ENCODE results near the gene KAT6B. TPM values are rescaled to one million over a fixed set of nuclear protein-coding genes. Genes with fewer than 3 reads are reported as not detected.
"Not testable (repeated sequence)": the region's sequence is repeated elsewhere in the genome, so short reads cannot be mapped to it uniquely, and the experiment has no call there.

Gene KAT6B
- total and polyA plus RNA-seq, 2 donors, result 12.2 to 22.1 TPM

- no peaks in the 10 kb centered on the region for H3K36me3 ChIP-seq (ENCODE audit: control insufficient read depth in 2 of 2, insufficient read depth in 2 of 2, low read length in 1 of 2)
- no peak overlapping the region for H3K27ac ChIP-seq (ENCODE audit: low read depth in 1 of 2, low read length in 1 of 2)
- H3K27me3 ChIP-seq (ENCODE audit: control insufficient read depth in 2 of 2, insufficient read depth in 1 of 2, low read length in 1 of 2), result no peaks in the 10 kb centered on the region
- H3K4me1 ChIP-seq (ENCODE audit: control insufficient read depth in 2 of 2, insufficient read depth in 2 of 2, low read length in 2 of 2), result peaks cover 11 to 14% of the 10 kb centered on the region in 2 donors
- no peaks in the 10 kb centered on the region for H3K9me3 ChIP-seq (ENCODE audit: control insufficient read depth in 2 of 2, insufficient read depth in 1 of 2, low read length in 1 of 2)
- WGBS, result 84% methylated on average over 1 of the region's 1 CpG
- H3K4me3 ChIP-seq (ENCODE audit: low read length in 2 of 2), result no peak overlapping the region
- no peak for DNase-seq (ENCODE audit: low read depth in 6 of 9, low spot score in 9 of 9)
Observed at GRCh38 chr10:74883428-74883827, 57.0 kb downstream of the KAT6B start.

- no peak overlapping the region for H3K27ac ChIP-seq (ENCODE audit: low read depth in 1 of 2, low read length in 1 of 2)
- no peak for DNase-seq (ENCODE audit: low read depth in 6 of 9, low spot score in 9 of 9)
- no peak overlapping the region for H3K4me3 ChIP-seq (ENCODE audit: low read length in 2 of 2)
- H3K4me1 ChIP-seq (ENCODE audit: control insufficient read depth in 2 of 2, insufficient read depth in 2 of 2, low read length in 2 of 2), result peaks cover 11 to 18% of the 10 kb centered on the region in 2 donors
- H3K27me3 ChIP-seq (ENCODE audit: control insufficient read depth in 2 of 2, insufficient read depth in 1 of 2, low read length in 1 of 2), result no peaks in the 10 kb centered on the region
- WGBS, result 74% methylated on average over 2 of the region's 2 CpGs
- peaks cover 0 to 4% of the 10 kb centered on the region in 2 donors for H3K36me3 ChIP-seq (ENCODE audit: control insufficient read depth in 2 of 2, insufficient read depth in 2 of 2, low read length in 1 of 2)
- no peaks in the 10 kb centered on the region for H3K9me3 ChIP-seq (ENCODE audit: control insufficient read depth in 2 of 2, insufficient read depth in 1 of 2, low read length in 1 of 2)
Observed at GRCh38 chr10:74887614-74888284, 61.3 kb downstream of the KAT6B start.

GRCh38 chr10:74888962-74889661, 62.7 kb downstream of the KAT6B start:
- peaks cover 11 to 19% of the 10 kb centered on the region in 2 donors for H3K4me1 ChIP-seq (ENCODE audit: control insufficient read depth in 2 of 2, insufficient read depth in 2 of 2, low read length in 2 of 2)
- no peak overlapping the region for H3K27ac ChIP-seq (ENCODE audit: low read depth in 1 of 2, low read length in 1 of 2)
- H3K9me3 ChIP-seq (ENCODE audit: control insufficient read depth in 2 of 2, insufficient read depth in 1 of 2, low read length in 1 of 2), result no peaks in the 10 kb centered on the region
- H3K36me3 ChIP-seq (ENCODE audit: control insufficient read depth in 2 of 2, insufficient read depth in 2 of 2, low read length in 1 of 2), result peaks cover 0 to 5% of the 10 kb centered on the region in 2 donors
- H3K27me3 ChIP-seq (ENCODE audit: control insufficient read depth in 2 of 2, insufficient read depth in 1 of 2, low read length in 1 of 2), result no peaks in the 10 kb centered on the region
- DNase-seq (ENCODE audit: low read depth in 6 of 9, low spot score in 9 of 9), result no peak
- WGBS, result 86% methylated on average over 6 of the region's 6 CpGs
- H3K4me3 ChIP-seq (ENCODE audit: low read length in 2 of 2), result no peak overlapping the region

GRCh38 chr10:74889662-74889998, 63.2 kb downstream of the KAT6B start:
- H3K4me1 ChIP-seq (ENCODE audit: control insufficient read depth in 2 of 2, insufficient read depth in 2 of 2, low read length in 2 of 2), result peaks cover 11 to 19% of the 10 kb centered on the region in 2 donors
- no peak overlapping the region for H3K4me3 ChIP-seq (ENCODE audit: low read length in 2 of 2)
- DNase-seq (ENCODE audit: low read depth in 6 of 9, low spot score in 9 of 9), result no peak
- H3K27me3 ChIP-seq (ENCODE audit: control insufficient read depth in 2 of 2, insufficient read depth in 1 of 2, low read length in 1 of 2), result no peaks in the 10 kb centered on the region
- H3K9me3 ChIP-seq (ENCODE audit: control insufficient read depth in 2 of 2, insufficient read depth in 1 of 2, low read length in 1 of 2), result no peaks in the 10 kb centered on the region
- H3K27ac ChIP-seq (ENCODE audit: low read depth in 1 of 2, low read length in 1 of 2), result no peak overlapping the region
- H3K36me3 ChIP-seq (ENCODE audit: control insufficient read depth in 2 of 2, insufficient read depth in 2 of 2, low read length in 1 of 2), result peaks cover 0 to 5% of the 10 kb centered on the region in 2 donors

- peaks cover 11 to 19% of the 10 kb centered on the region in 2 donors for H3K4me1 ChIP-seq (ENCODE audit: control insufficient read depth in 2 of 2, insufficient read depth in 2 of 2, low read length in 2 of 2)
- no peaks in the 10 kb centered on the region for H3K27me3 ChIP-seq (ENCODE audit: control insufficient read depth in 2 of 2, insufficient read depth in 1 of 2, low read length in 1 of 2)
Observed at GRCh38 chr10:74890460-74890859, 64.1 kb downstream of the KAT6B start.

GRCh38 chr10:74891053-74891452, 64.7 kb downstream of the KAT6B start:
- Histone ChIP-seq H3K27me3 (ENCODE audit: control insufficient read depth in 2 of 2, insufficient read depth in 1 of 2, low read length in 1 of 2) (no peaks in the 10 kb centered on the region), H3K9me3 (ENCODE audit: control insufficient read depth in 2 of 2, insufficient read depth in 1 of 2, low read length in 1 of 2) (no peaks in the 10 kb centered on the region), H3K36me3 (ENCODE audit: control insufficient read depth in 2 of 2, insufficient read depth in 2 of 2, low read length in 1 of 2) (peaks cover 0 to 5% of the 10 kb centered on the region in 2 donors), H3K4me3 (ENCODE audit: low read length in 2 of 2) (no peak overlapping the region), H3K4me1 (ENCODE audit: control insufficient read depth in 2 of 2, insufficient read depth in 2 of 2, low read length in 2 of 2) (peaks cover 8 to 16% of the 10 kb centered on the region in 2 donors), H3K27ac (ENCODE audit: low read depth in 1 of 2, low read length in 1 of 2) (no peak overlapping the region)
- WGBS, result 77% methylated on average over 2 of the region's 2 CpGs
- DNase-seq (ENCODE audit: low read depth in 6 of 9, low spot score in 9 of 9), result no peak

More at GRCh38 chr10:74890460-74890859, 64.1 kb downstream of the KAT6B start:
- no peak overlapping the region for H3K27ac ChIP-seq (ENCODE audit: low read depth in 1 of 2, low read length in 1 of 2)
- no peak for DNase-seq (ENCODE audit: low read depth in 6 of 9, low spot score in 9 of 9)
- 98% methylated on average over 7 of the region's 7 CpGs for WGBS
- no peaks in the 10 kb centered on the region for H3K9me3 ChIP-seq (ENCODE audit: control insufficient read depth in 2 of 2, insufficient read depth in 1 of 2, low read length in 1 of 2)
- H3K36me3 ChIP-seq (ENCODE audit: control insufficient read depth in 2 of 2, insufficient read depth in 2 of 2, low read length in 1 of 2), result peaks cover 0 to 5% of the 10 kb centered on the region in 2 donors
- no peak overlapping the region for H3K4me3 ChIP-seq (ENCODE audit: low read length in 2 of 2)

- 84% methylated on average over 4 of the region's 4 CpGs for WGBS
- Histone ChIP-seq H3K9me3 (ENCODE audit: control insufficient read depth in 2 of 2, insufficient read depth in 1 of 2, low read length in 1 of 2) (no peaks in the 10 kb centered on the region), H3K36me3 (ENCODE audit: control insufficient read depth in 2 of 2, insufficient read depth in 2 of 2, low read length in 1 of 2) (peaks cover 0 to 5% of the 10 kb centered on the region in 2 donors), H3K27ac (ENCODE audit: low read depth in 1 of 2, low read length in 1 of 2) (no peak overlapping the region), H3K4me1 (ENCODE audit: control insufficient read depth in 2 of 2, insufficient read depth in 2 of 2, low read length in 2 of 2) (peaks cover 0 to 8% of the 10 kb centered on the region in 2 donors), H3K4me3 (ENCODE audit: low read length in 2 of 2) (no peak overlapping the region), H3K27me3 (ENCODE audit: control insufficient read depth in 2 of 2, insufficient read depth in 1 of 2, low read length in 1 of 2) (no peaks in the 10 kb centered on the region)
- DNase-seq (ENCODE audit: low read depth in 6 of 9, low spot score in 9 of 9), result no peak
Observed at GRCh38 chr10:74892839-74893238, 66.4 kb downstream of the KAT6B start.

GRCh38 chr10:74893329-74893728, 66.9 kb downstream of the KAT6B start:
- not testable (repeated sequence) for H3K27ac ChIP-seq (ENCODE audit: low read depth in 1 of 2, low read length in 1 of 2); H3K36me3 ChIP-seq (ENCODE audit: control insufficient read depth in 2 of 2, insufficient read depth in 2 of 2, low read length in 1 of 2); H3K27me3 ChIP-seq (ENCODE audit: control insufficient read depth in 2 of 2, insufficient read depth in 1 of 2, low read length in 1 of 2); DNase-seq (ENCODE audit: low read depth in 6 of 9, low spot score in 9 of 9); H3K9me3 ChIP-seq (ENCODE audit: control insufficient read depth in 2 of 2, insufficient read depth in 1 of 2, low read length in 1 of 2); H3K4me3 ChIP-seq (ENCODE audit: low read length in 2 of 2)
- peaks cover 4 to 12% of the 10 kb centered on the region in 2 donors for H3K4me1 ChIP-seq (ENCODE audit: control insufficient read depth in 2 of 2, insufficient read depth in 2 of 2, low read length in 2 of 2)
- 94% methylated on average over 6 of the region's 6 CpGs for WGBS

GRCh38 chr10:74896788-74897527, 70.6 kb downstream of the KAT6B start:
- 91% methylated on average over 5 of the region's 5 CpGs for WGBS
- peaks cover 9 to 23% of the 10 kb centered on the region in 2 donors for H3K4me1 ChIP-seq (ENCODE audit: control insufficient read depth in 2 of 2, insufficient read depth in 2 of 2, low read length in 2 of 2)
- H3K27ac ChIP-seq (ENCODE audit: low read depth in 1 of 2, low read length in 1 of 2), result no peak overlapping the region
- no peaks in the 10 kb centered on the region for H3K9me3 ChIP-seq (ENCODE audit: control insufficient read depth in 2 of 2, insufficient read depth in 1 of 2, low read length in 1 of 2)
- DNase-seq (ENCODE audit: low read depth in 6 of 9, low spot score in 9 of 9), result no peak
- peaks cover 0 to 5% of the 10 kb centered on the region in 2 donors for H3K36me3 ChIP-seq (ENCODE audit: control insufficient read depth in 2 of 2, insufficient read depth in 2 of 2, low read length in 1 of 2)
- H3K4me3 ChIP-seq (ENCODE audit: low read length in 2 of 2), result no peak overlapping the region
- H3K27me3 ChIP-seq (ENCODE audit: control insufficient read depth in 2 of 2, insufficient read depth in 1 of 2, low read length in 1 of 2), result no peaks in the 10 kb centered on the region

All from thymus (tissue), 11 donors.